T-helper 2 cell treated with Interferon-gamma antibody and Interleukin-4, amounts not matched to agents 100 ng/mL and 5 ng/mL, for 36 hours (primary cell): ENCODE measurements around the gene POLN. TPM values are rescaled to one million over a fixed set of nuclear protein-coding genes. Genes with fewer than 3 reads are reported as not detected.

Experiments used
- intact Hi-C: fragments of 100-400 bp; cut with micrococcal nuclease; formaldehyde crosslinking; loops from one replicate; pipeline ENCODE4 v1.15.1; 2023
- total RNA-seq: library from RNA; stranded (reverse); gene quantifications from 2 replicates; pipeline ENCODE4 v1.2.3, GENCODE V29; 2022

Gene POLN
- total RNA-seq, 1 donor from 2014 or later: 4.0 TPM

DNA sequence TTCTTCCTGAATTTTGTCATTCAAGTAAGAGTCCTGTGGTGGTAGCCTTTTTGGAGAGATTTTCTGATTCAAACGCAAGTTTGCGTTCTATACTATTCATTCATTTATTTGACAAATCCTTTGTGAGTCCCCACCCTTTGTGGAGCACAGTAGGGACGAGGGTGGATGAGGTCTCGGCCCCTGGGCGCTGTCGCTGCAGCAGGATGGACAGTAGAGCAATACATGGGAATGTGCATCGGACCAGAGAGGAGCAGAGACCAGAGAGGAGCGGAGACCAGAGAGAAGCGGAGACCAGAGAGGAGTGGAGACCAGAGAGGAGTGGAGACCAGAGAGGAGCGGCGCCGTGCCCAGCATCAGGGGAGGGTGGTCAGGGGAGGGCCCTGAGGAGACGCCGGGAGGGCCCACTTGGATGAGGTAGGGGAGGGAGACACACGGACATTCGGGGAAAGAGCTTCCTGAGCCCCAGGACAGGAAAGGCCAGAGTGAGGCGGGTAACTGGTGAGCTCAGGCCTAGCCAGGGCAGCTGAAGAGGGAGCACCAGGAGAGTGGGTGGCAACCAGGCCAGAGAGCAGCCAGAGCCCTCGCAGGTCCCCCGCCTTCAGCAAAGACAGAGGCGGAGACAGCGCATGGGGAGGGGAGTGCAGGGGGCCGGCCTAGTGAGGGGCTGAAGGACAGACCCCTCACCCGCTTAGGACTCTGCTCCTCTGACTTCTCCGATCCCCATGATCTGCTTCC is 115.4 kb downstream of the POLN start:
- intact Hi-C loops: no loop called here

DNA sequence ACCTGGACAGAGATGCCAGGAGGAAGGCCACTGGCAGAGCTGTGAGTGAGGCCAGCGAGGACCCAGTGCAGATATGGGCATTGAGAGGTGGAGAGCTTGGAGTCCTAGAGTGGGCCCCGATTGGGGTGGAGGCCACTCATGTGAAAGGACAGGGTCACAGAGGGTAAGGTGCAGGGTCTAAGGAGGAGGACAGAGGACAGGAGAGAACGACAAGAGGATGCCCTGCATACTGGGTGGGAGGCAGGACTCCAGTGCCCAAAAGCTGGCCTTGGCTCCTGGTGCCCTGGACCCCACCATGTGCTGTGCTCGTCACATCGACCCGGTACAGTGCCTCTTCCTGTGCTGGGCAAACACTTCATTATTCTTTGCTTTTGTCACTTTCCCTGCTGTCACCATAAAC is 116.1 kb downstream of the POLN start:
- intact Hi-C loops: no loop called here

DNA sequence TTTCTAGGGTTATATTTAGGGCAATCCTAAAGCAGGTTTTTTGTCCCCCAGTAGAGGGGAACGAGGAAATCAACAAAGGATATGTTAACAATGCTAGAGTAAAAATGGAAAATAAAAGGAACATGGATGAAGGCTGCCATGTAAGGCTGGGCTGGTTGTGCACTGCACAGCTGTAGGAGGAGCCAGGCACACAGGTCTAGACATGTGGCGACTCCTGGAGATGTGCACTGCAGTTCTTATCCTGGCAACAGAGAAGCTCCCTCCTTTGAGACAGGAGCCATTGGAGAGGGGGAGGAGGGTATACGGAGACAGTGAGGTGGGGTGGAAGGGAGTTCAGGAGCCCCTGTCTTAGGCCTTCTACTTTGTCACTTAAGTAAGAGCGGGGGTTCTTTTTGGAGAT is 116.9 kb downstream of the POLN start:
- intact Hi-C loops: no loop called here

DNA sequence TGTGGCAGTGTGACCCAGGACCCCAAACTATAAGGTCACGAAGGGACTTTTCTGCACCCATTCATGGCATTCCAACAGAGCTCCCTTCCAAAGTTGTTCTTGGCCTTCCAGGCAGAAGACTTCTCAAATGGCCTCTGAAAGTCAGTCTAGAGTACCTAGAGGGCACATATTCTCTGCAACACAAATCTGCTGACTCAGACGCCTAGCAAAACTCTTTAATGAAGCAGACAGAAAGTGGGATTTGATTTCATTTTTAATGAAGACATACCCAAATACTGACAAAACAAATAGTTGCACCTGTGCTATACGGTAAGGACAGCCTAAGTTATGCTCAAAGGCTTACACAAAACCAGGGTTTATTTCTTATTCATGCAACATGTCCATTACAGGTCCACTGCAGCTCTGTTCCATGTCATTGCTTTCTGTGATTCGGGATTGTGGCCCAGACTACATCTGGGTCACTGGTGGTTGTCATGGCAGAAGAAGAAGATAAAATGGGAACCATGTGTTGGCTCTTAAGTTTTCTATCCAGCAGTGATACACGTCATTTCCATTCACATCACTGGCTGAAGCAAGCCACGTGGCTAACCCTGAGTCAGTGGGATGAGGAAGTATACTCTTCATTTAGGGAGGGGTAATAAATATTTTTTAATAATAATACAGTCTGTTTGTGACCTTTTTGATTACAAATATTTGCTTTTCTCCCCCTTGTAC is 125.1 kb downstream of the POLN start:
- intact Hi-C loops: no loop called here

DNA sequence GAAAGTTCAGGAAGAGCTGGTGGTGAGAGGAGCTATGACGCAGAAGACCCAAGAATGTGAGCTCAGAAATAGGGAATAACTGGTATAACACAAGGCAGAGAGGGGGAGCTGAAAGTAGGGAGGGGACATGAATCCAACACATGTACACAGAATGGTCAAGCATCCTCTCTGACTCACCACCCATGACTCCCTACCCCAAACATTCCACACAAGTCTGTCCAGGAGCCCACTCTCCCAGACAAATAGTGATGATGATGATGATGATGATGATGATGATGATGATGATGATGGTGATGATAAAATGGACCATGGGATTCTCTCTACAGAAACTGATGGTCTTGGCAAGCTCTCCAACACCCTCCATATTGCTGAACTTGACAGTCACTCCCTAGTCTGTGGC is 136.4 kb downstream of the POLN start:
- intact Hi-C loops: no loop called here

DNA sequence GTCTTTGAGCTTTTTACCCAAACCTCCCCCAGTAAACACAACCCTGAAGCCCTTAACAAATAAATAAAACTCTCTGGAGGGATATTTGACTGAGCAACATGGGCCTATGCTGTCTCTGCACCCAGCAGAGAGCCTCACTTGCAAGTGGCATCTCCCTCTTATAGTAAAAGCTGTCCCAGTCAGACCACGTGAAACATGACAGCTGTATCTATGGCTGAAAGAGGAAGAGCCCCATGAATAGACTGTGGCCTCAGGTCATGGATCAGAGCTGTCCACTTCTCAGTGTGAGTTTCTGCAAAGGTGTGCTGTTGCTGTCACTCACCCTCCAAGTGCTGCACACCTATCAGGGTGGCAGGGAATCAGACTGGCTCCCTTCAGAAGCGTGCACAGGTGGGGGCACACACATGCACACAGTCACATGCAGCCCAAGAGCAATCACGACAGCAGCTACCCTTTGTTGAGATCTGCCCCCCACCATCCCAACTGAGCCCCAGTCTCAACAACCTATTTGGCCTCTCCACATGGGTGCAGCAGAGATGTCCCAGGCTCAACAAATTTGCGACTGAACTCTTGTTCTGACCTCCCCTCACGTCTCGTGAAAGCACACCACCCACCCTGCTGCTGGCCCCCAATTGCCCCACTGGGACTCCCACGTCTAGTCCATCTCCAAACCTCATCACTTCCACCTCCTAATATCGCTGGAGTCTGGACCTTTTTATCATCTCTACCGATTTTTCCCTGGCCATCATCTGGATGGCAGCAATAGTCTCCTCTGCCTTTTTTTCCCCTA is 137.2 kb downstream of the POLN start:
- intact Hi-C loops: no loop called here

DNA sequence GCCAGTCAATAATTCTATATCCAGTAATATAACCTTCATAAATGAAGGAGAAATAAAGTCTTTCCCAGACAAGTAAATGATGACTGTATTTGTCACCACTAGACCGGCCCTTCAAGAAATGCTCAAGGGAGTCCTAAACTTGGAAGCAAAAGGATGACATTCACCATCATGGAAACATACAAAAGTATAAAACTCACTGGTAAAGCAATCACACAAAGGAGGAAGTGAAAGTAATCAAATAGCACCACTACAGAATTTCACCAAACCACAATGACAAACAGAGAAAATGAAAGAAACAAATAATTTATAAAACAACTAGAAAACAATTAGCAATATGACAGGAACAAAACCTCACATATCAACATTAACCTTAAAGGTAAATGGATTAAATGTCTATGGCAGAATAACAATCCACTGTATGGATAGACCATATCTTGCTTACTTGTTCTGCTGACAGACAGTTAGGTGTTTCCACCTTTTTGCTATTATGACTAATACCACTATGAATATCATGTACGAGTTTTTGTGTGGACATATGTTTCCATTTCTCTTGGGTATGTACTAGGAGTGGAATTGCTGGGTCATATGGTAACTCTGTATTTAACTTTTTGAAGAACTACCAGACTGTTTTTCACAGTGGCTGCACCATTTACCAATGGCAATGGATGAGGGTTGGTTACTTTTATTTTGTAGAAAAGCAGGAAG is 137.9 kb downstream of the POLN start:
- intact Hi-C loops: no loop called here

DNA sequence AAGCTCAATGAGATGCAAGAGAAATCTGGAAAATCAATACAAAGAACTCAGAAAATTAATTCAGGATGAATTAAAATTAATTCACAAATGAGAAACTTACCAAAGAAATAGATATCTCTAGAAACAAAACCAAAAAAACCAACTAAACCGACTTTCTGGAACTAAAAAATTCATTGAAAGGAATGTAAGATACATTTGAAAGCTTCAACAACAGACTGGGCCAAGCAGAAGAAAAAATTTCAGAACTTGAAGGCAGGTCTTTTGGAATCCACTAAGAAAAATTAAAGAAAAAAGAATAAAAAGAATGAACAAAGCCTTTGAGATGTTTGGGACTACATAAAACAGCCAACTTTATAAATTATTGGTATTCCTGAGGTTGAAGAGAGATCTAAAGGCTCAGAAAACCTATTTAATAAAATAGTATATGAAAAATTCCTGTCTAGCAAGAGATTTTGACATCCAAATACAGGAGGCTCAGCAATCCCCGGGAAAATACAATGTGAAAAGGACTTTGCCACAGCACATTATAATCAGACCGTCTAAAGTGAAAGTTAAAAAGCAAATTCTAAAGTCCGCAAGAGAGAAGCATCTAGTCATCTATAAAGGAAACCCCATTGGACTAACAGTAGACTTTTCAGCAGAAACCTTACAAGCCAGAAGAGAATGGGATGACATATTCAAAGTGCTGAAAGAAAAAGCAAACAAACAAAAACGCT is 138.6 kb downstream of the POLN start:
- intact Hi-C loops: no loop called here

DNA sequence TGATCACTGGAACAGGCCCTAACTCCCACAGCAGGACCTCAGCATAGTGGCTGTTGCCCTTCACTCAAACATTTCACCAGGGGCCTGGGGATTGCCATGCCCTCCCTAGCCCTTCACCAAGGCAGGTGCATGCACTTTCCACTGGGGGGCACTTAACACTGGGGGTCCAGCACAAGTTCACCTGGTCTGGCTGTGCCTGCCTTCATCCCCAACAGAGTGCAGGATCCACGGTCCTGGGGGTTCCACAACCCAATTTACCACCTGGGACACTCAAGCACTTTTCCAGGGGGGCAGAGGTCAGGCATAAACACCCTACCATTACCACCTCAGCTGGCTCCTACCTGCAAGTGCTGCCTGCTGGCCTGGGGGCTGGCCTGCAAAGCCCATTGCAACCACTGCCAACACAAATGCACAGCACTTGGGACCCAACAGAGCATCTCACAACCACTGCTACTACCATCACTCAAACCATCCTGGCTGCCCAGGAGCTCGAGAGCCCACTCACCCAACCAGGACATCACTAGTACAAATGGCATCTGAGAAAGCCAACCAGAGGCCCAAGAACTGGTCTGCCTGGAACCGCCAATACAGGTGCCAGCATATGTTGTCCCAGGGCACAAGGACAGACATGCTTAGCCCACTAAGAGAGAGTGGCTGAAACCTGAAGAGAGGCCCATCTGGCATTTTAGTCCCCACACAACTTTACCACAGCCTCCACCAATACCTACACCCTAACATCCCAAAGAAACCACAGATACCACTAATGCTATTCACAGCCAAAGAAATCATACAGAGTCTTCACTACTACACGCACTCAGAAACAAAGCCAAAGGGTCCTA is 139.7 kb downstream of the POLN start:
- intact Hi-C loops: no loop called here

DNA sequence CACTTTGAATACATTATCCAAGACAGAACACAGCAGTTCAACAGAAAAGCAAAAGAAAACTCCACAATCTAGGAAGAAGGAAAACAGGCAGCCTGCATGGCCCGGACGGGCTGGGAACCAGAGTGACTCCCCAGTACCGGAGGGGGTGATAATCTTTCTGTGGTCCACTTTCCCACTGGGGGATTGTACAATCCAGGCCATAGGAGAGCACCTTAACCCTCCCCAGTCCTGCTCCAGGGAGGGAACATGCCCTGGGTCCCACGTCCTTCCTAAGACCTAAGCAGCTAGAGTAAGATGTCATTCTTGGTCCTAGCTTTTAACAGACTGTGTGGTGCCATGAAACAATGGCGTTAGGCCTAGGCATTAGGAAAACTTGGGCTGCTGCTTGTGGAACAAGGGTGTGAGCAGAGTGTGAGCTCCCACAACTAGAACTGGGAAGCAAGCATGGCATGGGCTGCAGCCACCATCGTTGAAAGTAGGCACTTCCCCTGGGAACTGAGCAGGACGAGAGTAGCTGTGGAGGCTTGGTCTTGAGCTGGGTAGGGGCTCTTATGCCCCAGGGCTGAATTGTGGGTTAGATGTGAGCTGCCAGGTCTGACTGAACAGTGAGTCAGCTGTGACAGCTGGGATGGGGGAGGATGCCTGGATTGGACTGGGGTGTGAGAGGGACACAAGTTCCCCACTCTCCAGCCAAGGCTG is 140.4 kb downstream of the POLN start:
- intact Hi-C loops: no loop called here

DNA sequence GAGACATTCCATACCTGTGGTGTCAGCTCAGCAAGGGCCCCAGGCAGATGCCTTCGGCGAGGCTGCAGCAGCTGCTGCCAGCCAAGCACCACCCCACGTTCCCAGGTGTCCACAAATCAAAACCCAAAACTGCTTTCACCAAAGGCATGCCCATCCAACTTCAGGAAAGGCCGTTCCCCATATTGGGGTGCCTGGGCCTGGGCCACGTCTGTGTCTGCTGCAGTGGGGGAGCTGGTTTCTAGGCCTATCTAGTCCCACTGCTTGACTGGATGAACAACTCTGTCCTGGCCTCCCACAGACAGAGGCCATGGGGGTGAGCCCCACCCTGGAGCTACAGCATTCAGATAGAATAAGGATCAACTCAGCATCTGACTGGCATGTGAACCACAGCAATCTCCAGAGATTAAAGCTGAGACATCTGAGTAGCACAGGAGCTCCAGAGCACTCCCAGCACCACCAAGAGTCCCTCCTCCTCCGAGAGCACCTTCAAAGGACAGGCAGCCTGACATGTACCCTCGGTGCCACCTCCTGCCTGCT is 145.8 kb downstream of the POLN start:
- intact Hi-C loops: no loop called here

DNA sequence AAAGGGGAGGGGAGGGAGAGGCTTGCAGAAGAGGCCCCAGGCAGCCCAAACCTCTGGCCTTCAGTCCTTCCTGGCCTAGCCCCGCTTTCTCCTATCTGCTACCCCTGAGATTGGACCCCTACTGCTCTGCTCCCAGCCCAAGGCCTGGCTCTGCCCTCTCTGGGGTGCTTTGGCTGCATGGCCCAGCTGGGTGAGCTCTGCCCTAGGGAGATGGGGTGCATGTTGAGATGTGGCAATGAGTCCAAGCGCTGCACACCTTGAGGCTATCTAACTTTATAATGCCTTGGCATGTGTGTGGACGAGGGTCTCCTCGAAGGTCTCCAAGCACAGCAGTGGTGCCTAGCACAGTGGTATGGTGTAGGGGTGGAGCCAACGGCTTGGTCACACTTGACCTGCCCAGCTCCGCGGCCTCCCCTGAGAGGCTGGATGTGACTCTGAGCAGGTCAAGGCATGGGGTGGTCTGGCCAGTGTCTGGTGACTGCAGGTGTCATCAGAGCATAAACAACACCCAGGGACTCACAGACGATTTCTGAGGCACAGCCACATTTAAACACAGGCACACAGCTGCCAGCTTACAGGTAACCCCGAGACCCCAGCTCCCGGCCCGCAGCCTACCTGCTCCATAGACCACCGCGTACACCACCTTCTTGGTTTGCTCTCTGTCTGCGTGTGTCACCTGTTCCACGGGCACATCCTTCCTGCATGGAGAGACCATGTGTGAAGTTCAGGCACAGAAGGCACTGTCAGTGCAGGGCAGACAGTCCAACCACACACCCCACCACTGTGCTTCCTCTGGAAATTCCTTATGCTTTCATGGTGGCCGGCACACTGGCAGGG is 146.5 kb downstream of the POLN start:
- intact Hi-C loops: no loop called here

DNA sequence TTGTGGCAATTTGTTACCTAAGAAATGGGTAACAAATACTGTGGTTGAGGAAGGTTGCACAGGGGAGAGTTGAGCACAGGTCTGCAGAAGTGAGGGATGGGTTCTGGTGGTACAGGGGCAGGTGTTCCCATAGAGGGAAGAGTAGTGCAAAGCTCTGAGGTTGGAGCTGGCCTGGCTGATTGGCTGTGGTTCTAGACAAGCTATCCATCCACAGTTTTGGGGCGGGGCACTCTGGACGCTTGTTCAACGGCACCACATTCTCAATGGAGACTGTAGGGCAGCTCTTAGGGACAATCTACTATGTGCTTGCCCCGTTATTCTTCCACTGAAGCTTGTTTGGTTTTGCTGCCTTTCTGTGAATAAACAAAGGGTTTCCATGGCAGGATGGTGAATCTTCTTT is 147.4 kb downstream of the POLN start:
- intact Hi-C loops: no loop called here

DNA sequence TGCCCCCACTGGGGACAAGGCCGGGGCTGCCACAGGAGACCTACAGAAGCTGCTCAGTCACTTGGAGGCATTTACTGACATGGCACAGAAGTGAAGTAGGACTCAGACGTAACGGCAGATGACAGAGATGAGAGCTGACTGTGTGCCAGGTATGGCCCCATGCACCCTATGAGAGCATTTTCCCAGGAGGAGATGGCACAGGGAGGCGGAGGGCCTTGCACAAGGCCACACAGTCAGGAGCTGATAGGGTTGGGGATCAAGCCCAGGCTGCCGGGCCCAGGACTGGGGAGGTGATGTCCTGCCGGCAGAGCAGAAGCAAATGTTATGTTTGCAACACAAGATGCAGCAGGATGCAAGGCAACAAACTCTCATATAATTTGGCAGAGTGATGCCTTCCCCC is 148.7 kb downstream of the POLN start:
- intact Hi-C loops: no loop called here

DNA sequence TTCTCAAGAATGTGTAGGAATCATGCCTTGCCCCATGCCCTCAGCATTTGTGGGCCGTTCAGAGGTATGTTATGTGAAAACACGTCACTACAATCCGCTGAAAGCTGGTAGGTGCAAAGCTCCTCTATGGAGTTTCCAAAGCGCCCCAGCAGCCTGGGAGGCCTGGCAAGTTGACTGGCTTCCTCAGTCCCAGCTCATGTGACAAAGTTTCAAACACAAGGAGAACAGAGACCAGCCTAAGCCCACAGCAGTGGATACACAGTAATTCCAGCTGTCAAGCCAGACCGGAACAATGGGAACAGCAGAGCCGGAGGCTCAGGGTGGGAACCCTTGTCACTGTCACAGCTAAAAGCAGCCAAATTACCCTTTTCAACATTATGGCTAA is 149.3 kb downstream of the POLN start:
- intact Hi-C loops: no loop called here

DNA sequence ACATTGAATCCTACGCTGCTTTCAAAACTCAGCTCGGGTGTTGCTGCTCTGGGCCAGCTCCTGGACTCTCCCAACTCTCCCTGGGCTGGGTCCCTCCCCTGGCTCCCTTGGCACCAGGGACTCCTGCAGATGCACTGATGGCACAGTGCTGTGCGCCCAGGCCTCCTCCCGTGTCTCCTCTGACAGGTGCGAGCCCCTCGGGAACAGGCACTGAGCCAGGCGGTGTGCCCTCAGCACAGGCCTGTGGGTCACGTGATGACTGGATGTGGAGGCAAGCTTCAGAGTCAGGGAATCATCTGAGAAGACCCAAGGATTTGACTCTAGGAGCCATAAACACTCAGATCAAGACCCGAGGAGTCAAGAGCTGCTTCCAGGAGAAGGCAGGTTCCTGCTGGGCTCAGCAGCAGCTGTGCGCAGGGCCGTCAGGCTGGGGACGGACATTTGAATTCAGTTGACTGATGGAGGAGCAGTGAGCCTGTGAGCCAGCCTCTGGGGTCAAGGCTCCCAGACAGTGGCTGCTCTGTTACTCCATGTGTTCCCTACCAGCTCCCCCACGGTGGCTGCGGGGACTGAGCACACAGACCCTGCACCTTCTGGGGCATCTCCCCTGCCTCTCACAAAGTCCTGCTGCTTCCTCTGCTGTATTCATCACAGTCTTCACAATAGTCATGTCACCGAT is 149.8 kb downstream of the POLN start:
- intact Hi-C loops: no loop called here

DNA sequence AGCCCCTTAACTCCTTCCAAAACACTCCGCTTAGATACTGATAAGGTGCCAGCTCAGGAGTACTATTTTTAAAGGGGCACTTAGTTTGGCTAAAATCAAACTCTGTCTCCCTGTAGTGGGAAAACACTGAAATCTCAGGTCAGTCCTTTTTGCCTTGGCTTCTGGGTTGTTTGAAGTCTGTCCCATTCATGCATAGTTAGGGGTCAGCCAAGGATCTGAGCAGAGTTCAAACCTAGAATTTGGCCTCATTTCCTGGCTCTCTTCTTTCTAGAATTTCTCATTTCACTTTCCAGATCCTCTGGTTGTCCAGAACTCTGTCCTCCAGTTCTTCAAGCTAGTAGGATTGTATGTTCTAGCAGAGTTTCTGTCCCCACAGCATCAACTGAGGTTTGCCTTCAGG is 151.3 kb downstream of the POLN start:
- intact Hi-C loops: no loop called here

DNA sequence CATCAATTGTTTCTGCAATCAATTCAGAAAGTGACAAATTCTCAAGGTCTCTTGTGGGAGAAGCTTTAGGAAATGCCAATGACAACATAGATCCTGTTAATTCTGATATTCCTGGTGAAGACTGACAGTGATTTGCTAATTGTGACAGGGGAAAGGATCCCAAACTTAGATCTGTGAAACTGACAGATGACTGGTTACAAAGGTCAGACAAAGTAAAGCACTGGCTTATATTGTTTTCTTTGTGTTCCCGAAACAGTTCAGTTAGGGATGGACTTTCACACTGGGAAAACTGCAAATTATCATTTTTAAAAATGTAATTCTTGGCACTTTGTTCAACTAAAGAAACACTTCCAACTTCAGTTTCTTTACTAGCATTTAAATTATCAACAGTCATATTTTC is 152.7 kb downstream of the POLN start:
- intact Hi-C loops: no loop called here
